Glutamatergic neuron (in vitro differentiated cells): ENCODE results near the gene NDST1. TPM values are rescaled to one million over a fixed set of nuclear protein-coding genes. Genes with fewer than 3 reads are reported as not detected.

Experiments
- DNase-seq: peaks from one replicate; pipeline ENCODE4 v3.0.0; 2022
- H3K27ac Mint-ChIP-seq: one replicate; pipeline ENCODE4 v1.8.0; 2020; ENCODE audit warnings: mild to moderate bottlenecking, mixed read lengths, inconsistent platforms; ENCODE audit not compliant: unreplicated experiment
- H3K27me3 Mint-ChIP-seq: one replicate; pipeline ENCODE4 v1.8.0; 2020; ENCODE audit warnings: mild to moderate bottlenecking, moderate library complexity, mixed read lengths, inconsistent platforms; ENCODE audit not compliant: unreplicated experiment
- H3K36me3 Mint-ChIP-seq: one replicate; pipeline ENCODE4 v1.8.0; 2020; ENCODE audit warnings: mild to moderate bottlenecking, mixed read lengths, inconsistent platforms; ENCODE audit not compliant: unreplicated experiment
- H3K4me1 Mint-ChIP-seq: one replicate; pipeline ENCODE4 v1.8.0; 2020; ENCODE audit warnings: mild to moderate bottlenecking, low read depth, mixed read lengths, inconsistent platforms; ENCODE audit not compliant: unreplicated experiment
- H3K4me3 Mint-ChIP-seq: one replicate; pipeline ENCODE4 v1.8.0; 2020; ENCODE audit warnings: mild to moderate bottlenecking, mixed read lengths, inconsistent platforms; ENCODE audit not compliant: unreplicated experiment
- H3K9me3 Mint-ChIP-seq: one replicate; pipeline ENCODE4 v1.8.0; 2020; ENCODE audit warnings: mild to moderate bottlenecking, moderate library complexity, mixed read lengths, inconsistent platforms; ENCODE audit not compliant: unreplicated experiment
- total RNA-seq: library from RNA; stranded (reverse); fragmentation: NEBNext Ultra II Directional; extraction: Animal tissue kit (Norgen Biotek cat#: 25700); gene quantifications from one replicate; pipeline ENCODE4 v1.2.1, GENCODE V29; 2021; ENCODE audit not compliant: unreplicated experiment
- TF ChIP-seq, protein P1 (sequence below): fragments of 200-600 bp; sonication (generic); IDR thresholded peaks from one replicate; pipeline ENCODE4 v1.5.0; 2021; ENCODE audit not compliant: partially characterized antibody, unreplicated experiment

The NDST1 gene
- total RNA-seq, 1 donor from 2014 or later: 160 TPM

GRCh38 chr5:150605546-150605945 lies 97.6 kb downstream of the NDST1 start:
- Mint-ChIP-seq H3K27ac (peak overlapping the region; percentile 9), H3K4me3 (no peak overlapping the region), H3K27me3 (peaks cover 2% of the 10 kb centered on the region), H3K9me3 (no peaks in the 10 kb centered on the region), H3K4me1 (peaks cover 8% of the 10 kb centered on the region), H3K36me3 (no peaks in the 10 kb centered on the region)
- TF ChIP-seq, protein P1, sequence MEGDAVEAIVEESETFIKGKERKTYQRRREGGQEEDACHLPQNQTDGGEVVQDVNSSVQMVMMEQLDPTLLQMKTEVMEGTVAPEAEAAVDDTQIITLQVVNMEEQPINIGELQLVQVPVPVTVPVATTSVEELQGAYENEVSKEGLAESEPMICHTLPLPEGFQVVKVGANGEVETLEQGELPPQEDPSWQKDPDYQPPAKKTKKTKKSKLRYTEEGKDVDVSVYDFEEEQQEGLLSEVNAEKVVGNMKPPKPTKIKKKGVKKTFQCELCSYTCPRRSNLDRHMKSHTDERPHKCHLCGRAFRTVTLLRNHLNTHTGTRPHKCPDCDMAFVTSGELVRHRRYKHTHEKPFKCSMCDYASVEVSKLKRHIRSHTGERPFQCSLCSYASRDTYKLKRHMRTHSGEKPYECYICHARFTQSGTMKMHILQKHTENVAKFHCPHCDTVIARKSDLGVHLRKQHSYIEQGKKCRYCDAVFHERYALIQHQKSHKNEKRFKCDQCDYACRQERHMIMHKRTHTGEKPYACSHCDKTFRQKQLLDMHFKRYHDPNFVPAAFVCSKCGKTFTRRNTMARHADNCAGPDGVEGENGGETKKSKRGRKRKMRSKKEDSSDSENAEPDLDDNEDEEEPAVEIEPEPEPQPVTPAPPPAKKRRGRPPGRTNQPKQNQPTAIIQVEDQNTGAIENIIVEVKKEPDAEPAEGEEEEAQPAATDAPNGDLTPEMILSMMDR: no peak
- DNase-seq: no peak

DNA sequence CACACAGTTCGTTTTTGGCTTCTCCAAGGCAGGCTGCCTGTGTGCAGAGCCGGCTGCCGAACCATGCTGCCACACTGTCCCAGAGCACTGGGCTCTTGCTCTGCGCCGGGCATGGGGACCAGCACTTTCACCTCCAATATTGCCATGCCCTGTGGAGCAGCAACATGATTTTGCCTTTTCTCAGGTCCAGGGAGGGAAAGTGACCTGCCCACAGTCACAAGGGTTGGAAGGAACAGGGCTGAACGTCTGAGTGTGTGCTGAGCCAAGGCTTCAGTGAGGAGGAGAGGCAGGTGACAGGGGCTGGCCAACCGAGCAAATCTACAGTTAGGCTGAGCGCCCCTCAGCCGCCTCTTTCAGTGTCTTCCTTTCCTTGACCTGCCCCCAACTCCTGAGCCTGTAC lies 98.5 kb downstream of the NDST1 start:
- peaks cover 8% of the 10 kb centered on the region for H3K4me1 Mint-ChIP-seq
- H3K36me3 Mint-ChIP-seq: no peaks in the 10 kb centered on the region
- peaks cover 2% of the 10 kb centered on the region for H3K27me3 Mint-ChIP-seq
- H3K4me3 Mint-ChIP-seq: no peak overlapping the region
- TF ChIP-seq, protein P1: no peak
- DNase-seq: no peak
- H3K9me3 Mint-ChIP-seq: no peaks in the 10 kb centered on the region
- H3K27ac Mint-ChIP-seq: no peak overlapping the region

- Mint-ChIP-seq H3K4me3 (no peak overlapping the region), H3K9me3 (no peaks in the 10 kb centered on the region), H3K4me1 (peaks cover 8% of the 10 kb centered on the region), H3K36me3 (no peaks in the 10 kb centered on the region), H3K27me3 (peaks cover 2% of the 10 kb centered on the region), H3K27ac (no peak overlapping the region)
- TF ChIP-seq, protein P1: no peak
- no peak for DNase-seq
These were observed 99.2 kb downstream of the NDST1 start for GRCh38 chr5:150607105-150607504.

Other genes with a start within 250 kb of the NDST1 start
- 1.1 TPM for gene CAMK2A, start 218.4 kb upstream of the NDST1 start, total RNA-seq
- not detected for gene ARSI, start 205.2 kb upstream of the NDST1 start, total RNA-seq
- 39.7 TPM for gene TCOF1, start 150.4 kb upstream of the NDST1 start, total RNA-seq
- 3.1 TPM for gene CD74, start 95.2 kb upstream of the NDST1 start, total RNA-seq
- gene RPS14, start 58.4 kb upstream of the NDST1 start, total RNA-seq: 1,465 TPM
- gene SYNPO, start 132.5 kb downstream of the NDST1 start, total RNA-seq: 16.1 TPM
- gene MYOZ3, start 153.1 kb downstream of the NDST1 start, total RNA-seq: 0.64 TPM
- 39.3 TPM for gene RBM22, start 192.9 kb downstream of the NDST1 start, total RNA-seq